Left colon (tissue), 2 donors: ENCODE measurements around the gene MDK. TPM values are rescaled to one million over a fixed set of nuclear protein-coding genes. Genes with fewer than 3 reads are reported as not detected.
"Not testable (repeated sequence)": the region's sequence is repeated elsewhere in the genome, so short reads cannot be mapped to it uniquely, and the experiment has no call there.

Experiments
- ATAC-seq: fragments of 200-7000 bp; cut with Tn5 transposase; one replicate; pipeline ENCODE4 v1.9.1; 2020; ENCODE audit warnings: mild to moderate bottlenecking, moderate library complexity
- DNase-seq, 2 donors: peaks; one replicate each; pipeline ENCODE4 v3.0.0-alpha.2; 2020
- intact Hi-C, 2 donors: fragments of 100-400 bp; cut with DNase I in 1 of 2; cut with micrococcal nuclease in 1 of 2; formaldehyde crosslinking; loops; one replicate each; pipeline versions ENCODE4 v1.11.2 to v1.14.0; 2022; cut with DNase I, micrococcal nuclease
- total RNA-seq, 2 donors: library from RNA; stranded (reverse); fragmentation: NEBNext Ultra II Directional; extraction: Animal tissue kit (Norgen Biotek cat#: 25700); gene quantifications; one replicate each; pipeline ENCODE4 v1.2.1, GENCODE V29; 2021
- donor health status: DM: no; HTN: no; CAD: no.
- donor health status: DM: yes; HTN: yes; CAD: no.

The MDK gene
- total RNA-seq, 2 donors from 2014 or later: 136 to 195 TPM

DNA sequence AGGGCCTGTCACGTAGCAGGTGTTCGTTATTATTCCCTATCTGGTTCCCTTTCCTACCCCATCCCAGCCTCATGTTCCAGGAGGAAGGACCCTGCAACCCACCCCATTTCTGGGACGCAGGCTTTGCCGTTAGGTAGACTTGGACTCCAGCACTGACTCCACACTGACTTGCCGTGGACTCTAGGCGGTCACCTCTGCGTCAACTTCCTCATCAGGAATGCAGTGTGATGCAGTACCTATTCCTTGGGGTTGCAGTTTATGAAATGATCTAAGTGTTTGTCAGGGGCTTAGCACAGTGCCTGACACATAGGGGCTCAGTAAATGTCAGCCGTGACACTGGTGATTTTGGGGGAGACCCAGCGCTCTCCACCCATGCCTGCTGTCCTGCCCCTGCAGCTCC, 17.4 kb upstream of the MDK start:
- ATAC-seq: no peak
- DNase-seq: no peak
- intact Hi-C loops: no loop called here

DNA sequence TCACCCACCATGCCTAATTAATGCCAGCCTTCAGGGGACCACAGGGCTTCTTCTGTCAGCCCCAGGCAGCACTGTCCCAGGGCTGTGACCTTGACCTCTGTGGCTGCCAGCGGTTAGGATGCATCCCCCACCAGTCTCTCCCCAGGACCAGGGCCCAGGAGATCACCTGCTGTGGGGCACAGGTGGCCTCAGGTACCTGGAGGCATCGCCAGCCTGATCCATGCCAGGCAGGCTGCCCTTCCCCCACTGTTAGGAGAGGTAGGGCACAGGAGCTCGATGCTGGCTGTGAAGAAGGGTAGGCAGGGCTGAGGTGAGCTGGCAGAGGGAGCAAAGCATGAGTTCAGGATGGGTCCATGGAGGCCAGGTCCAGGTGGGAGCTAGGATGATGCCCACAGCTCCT, 16.7 kb upstream of the MDK start:
- DNase-seq (no peak), ATAC-seq (no peak)
- intact Hi-C loops: no loop called here

DNA sequence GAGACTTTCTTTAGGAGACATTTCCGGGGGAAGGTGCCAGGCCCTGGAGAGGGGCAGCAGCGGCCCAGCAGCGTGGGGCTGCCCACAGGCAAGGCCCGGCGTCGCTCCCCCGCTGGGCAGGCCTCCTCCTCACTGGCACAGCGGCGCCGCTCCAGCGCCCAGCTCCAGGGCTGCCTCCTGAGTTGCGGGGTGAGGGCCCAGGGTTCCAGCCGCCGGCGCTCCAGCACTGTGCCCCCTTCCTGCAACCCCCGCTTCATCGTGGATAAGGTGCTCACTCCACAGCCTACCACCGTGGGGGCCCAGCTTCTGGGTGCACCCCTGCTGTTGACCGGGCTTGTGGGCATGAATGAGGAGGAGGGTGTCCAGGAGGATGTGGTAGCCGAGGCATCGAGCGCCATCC, 15.2 kb upstream of the MDK start:
- no peak for ATAC-seq
- DNase-seq: no peak
- intact Hi-C loops: no loop called here

DNA sequence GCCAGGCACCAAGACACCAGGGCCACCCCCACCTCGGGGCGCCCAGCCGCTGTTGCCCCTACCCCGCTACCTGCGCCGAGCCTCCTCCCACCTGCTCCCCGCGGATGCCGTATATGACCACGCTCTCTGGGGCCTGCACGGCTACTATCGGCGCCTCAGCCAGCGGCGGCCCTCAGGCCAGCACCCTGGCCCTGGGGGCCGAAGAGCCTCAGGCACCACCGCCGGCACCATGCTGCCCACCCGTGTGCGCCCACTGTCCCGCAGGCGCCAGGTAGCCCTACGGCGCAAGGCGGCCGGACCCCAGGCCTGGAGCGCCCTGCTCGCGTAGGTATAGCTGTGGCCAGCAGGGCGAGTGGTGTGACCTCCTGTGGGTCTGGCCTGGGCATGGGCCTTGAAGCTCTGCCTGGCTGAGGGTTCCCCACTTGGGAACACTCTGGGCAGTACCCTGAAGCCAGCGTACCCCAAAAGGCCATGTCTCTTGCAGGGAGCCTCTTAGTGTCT, 14.8 kb upstream of the MDK start:
- ATAC-seq (no peak), DNase-seq (no peak)
- intact Hi-C loops: no loop called here

DNA sequence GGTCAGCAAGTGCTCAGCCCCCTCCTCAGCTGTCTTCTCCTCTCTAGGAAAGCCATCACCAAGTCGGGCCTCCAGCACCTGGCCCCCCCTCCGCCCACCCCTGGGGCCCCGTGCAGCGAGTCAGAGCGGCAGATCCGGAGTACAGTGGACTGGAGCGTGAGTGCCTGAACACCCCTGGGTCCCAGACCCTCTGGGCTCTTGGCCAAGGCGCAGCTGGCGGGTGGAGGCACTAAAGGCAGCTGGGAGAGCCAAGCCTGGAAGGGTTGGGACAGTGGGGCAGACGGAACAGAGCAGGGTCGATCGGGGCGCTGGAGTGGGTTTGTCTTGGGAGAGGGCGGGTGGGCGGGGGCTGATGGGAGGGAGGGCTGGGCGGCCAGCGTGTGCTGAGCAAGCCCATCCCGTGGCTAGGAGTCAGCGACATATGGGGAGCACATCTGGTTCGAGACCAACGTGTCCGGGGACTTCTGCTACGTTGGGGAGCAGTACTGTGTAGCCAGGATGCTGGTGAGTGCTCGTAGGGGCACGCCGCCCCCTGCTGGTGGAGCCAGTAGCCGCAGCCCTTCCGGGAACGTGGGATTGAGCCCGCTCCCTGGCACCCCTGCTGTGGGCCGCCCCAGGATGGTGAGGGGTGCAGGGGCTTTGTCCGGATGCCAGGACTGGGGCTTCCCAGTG, 14.1 kb upstream of the MDK start:
- ATAC-seq (peak; percentile 65), DNase-seq (peak in 1 of 2 donors; percentile 80)
- intact Hi-C loops: no loop called here

DNA sequence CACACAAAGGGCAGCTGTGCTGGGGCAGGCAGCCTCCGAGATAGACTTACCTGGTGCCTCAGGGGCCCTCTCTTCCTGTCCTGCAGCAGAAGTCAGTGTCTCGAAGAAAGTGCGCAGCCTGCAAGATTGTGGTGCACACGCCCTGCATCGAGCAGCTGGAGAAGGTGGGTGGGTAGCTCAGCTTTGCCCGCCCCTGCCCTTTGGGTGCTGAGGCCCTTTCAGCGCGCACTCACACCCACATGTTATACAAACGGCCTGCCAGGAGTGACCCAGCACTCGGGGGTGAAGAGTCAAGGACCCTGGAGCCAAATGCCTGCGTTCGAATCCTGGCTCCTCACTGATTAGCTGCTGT, 13.6 kb upstream of the MDK start:
- no peak for DNase-seq
- intact Hi-C loops: no loop called here
- no peak for ATAC-seq

DNA sequence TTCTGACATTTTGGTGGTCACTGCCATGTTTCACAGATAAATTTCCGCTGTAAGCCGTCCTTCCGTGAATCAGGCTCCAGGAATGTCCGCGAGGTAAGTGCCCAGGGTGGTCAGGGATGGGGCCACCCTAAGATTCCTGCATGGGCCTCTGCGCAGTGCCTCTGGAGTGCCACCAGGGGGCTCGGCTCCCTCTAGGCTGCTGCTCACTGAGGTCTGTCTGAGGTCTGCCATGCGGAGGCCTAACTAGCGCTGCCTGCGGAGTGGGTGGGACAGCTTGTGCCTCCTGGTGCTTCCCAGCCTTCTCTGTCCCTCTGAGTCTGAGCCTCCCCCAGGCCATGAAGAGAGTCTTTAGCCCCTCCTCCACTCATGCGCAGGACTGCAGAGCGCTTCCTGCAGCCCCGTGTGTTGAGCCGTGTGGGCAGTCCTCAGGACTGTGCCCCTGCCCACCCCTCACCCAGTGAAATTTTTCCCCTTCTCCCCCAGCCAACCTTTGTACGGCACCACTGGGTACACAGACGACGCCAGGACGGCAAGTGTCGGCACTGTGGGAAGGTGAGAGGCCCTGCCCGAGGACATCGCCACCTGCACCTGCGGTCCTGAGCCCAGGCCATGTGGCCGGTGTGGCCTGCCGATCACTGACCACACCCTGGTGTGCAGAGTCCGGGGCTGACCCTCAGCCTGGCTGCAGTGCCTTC, 11.9 kb upstream of the MDK start:
- DNase-seq: peak in 1 of 2 donors; percentile 60
- intact Hi-C loops: no loop called here
- ATAC-seq: peak; percentile 75

DNA sequence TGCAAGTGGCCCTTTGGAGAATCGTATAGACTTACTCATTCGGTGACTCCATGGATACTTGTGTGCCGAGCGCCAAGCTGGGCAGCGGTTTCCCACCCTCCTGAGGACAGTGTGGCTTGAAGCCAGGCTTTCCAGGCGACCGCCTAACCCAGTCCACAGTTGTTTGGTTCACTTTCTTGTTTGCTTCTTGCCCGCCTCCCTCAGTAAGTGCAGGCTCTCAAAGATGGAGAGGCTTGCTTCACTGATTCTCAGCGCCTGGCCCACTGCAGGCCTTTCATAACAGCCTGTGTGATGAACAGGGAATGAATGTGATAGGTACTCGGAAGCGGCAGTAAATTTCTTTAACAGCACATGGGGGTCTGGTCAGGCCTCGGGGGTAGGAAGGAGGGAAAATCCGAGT, 11.2 kb upstream of the MDK start:
- no peak for DNase-seq
- ATAC-seq: no peak
- intact Hi-C loops: no loop called here

DNA sequence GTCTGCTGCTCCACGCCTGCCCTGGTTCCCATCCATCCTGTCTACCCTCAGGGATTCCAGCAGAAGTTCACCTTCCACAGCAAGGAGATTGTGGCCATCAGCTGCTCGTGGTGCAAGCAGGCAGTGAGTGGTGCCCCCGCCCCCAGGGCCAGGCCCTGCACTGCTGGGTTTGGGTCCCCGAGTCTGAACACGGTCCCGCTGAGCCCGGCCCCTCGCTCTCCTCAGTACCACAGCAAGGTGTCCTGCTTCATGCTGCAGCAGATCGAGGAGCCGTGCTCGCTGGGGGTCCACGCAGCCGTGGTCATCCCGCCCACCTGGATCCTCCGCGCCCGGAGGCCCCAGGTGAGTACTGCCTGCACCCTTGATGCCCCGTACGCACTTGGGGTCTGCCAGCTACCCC, 10.2 kb upstream of the MDK start:
- DNase-seq, ATAC-seq, intact Hi-C loops: not testable (repeated sequence)

DNA sequence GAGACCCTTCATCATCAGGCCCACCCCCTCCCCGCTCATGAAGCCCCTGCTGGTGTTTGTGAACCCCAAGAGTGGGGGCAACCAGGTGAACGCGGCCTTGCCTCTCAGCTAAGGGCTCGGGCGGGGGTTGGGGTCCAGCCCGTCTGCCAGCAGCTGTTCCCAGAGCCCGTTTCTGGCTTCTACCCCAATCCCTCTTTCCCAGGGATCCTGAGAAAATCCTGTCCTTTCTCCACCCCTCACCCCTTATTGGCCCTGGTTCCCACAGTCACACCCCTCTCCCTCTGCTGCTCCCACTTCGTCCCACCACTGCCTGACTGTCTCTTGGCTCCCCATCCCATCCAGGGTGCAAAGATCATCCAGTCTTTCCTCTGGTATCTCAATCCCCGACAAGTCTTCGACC, 9.4 kb upstream of the MDK start:
- DNase-seq: no peak
- no peak for ATAC-seq
- intact Hi-C loops: no loop called here

DNA sequence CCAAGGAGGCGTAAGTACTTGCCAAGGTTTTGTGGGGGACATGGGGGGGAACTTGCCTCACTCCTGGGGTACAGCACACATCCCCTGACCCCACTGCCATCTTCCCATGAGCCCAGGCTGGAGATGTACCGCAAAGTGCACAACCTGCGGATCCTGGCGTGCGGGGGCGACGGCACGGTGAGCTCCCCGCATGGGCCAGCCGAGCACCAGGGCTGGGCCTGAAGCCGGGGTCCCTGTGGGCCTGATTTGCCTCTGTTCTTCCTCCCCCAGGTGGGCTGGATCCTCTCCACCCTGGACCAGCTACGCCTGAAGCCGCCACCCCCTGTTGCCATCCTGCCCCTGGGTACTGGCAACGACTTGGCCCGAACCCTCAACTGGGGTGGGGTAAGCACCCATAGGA, 9.0 kb upstream of the MDK start:
- intact Hi-C loops, ATAC-seq, DNase-seq: not testable (repeated sequence)

DNA sequence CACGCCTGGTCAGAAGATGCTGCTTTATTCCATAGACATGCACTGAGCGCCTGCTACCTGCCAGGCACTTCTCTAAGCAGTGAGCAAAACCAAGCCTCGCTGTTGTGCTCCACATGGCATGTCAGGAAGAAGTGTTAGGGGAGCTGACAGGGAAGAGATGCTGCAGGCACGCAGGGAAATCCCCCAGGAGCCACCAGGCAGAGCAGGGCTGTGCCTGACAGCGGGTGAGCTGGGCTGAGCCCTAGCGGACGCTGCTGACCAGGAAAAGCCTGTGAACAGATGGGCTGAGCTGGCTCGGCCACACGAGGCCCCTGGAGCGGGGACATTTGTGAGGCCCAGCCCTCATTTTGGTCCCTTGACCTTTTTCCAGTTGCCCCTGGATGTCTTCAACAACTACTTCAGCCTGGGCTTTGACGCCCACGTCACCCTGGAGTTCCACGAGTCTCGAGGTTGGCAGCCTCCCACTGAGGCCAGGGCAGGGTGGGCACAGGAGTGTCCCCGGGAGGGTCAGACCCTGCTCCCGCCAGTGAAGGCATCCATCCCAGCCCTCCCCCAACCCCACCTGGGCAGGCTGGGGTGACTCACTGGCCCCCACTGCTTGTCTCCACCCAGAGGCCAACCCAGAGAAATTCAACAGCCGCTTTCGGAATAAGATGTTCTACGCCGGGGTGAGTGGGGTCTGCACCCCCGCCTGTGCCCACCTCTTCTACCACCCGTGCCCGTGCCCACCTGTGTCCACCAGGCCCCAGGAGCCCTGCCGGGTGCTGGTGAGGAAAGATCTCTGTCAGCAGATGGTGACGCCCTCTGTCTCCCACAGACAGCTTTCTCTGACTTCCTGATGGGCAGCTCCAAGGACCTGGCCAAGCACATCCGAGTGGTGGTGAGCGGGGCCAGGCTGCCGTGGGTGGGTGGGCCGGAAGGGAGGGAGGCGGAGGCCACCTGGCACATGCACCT, 7.4 kb upstream of the MDK start:
- ATAC-seq (no peak), DNase-seq (no peak)
- intact Hi-C loops: no loop called here

DNA sequence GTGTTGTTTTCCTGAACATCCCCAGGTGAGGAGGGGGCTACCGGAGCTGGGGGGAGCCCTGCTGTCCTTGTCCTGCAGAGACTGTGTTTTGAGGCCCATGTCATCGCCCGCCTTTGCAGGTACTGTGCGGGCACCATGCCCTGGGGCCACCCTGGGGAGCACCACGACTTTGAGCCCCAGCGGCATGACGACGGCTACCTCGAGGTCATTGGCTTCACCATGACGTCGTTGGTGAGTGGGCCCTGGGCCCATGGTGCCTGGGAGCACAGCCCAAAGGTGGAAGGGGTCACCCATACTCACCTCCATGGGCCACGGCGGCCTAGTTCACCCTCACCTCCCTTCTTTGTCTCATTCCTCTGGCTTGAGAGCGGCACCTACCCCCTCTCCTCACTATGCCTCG, 6.7 kb upstream of the MDK start:
- ATAC-seq: no peak

DNA sequence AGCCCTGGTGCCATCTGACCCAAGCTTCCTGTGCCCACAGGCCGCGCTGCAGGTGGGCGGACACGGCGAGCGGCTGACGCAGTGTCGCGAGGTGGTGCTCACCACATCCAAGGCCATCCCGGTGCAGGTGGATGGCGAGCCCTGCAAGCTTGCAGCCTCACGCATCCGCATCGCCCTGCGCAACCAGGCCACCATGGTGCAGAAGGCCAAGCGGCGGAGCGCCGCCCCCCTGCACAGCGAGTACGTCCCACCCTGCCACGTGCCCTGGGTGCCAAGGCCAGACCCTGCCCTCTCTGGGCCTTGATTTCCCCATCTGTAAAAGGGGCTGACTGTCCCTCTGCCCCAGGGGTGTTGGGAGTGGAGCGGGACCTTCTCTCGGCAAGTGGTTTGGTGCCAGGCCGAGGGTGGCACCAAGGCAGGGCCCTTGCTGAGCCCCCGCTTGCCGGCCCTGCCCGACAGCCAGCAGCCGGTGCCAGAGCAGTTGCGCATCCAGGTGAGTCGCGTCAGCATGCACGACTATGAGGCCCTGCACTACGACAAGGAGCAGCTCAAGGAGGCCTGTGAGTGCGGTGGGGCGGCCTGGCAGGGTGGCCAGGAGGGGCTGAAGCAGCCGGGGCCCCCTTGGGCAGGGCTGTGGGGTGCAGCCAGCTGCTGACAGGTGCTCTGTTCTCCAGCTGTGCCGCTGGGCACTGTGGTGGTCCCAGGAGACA, 5.9 kb upstream of the MDK start:
- no peak for ATAC-seq
- DNase-seq: no peak
- intact Hi-C loops: no loop called here

More for the DNA sequence above, 6.7 kb upstream of the MDK start:
- no peak for DNase-seq
- intact Hi-C loops: no loop called here

DNA sequence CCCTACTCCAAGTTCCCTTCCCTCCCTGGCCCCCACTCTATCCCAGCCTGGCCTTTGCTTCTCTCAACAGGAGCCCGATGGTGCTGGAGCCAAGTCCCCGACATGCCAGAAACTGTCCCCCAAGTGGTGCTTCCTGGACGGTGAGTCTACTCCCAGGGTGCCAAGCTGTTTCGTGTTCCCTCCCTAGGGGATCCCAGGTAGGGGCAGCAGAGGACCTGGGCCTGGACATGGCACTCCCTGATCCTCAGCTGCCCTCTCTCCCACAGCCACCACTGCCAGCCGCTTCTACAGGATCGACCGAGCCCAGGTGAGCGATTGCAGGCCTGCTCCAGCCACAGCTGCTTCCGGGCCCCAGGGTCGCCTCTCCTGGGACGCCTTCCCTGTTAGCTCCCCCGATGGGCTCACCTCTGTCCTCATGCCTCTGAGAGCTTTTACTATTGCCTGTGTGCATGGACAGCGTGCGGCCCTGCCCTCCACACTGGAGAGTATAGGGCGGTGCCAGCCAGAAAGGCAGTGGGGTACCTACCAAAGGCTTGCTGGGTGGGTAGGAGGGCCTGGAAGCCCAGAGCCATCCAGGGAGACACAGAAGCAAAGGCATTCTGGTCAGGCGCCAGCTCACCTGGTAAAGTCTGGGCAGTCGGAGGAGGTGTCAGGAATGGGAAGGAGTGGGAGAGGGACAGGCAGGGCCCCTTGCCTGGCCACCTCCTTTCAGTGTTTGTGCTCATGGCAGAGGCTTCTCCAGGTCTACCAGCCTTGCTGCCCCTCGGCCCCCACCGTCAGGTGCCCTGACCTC, 5.0 kb upstream of the MDK start:
- intact Hi-C loops: no loop called here
- ATAC-seq (no peak), DNase-seq (no peak)

DNA sequence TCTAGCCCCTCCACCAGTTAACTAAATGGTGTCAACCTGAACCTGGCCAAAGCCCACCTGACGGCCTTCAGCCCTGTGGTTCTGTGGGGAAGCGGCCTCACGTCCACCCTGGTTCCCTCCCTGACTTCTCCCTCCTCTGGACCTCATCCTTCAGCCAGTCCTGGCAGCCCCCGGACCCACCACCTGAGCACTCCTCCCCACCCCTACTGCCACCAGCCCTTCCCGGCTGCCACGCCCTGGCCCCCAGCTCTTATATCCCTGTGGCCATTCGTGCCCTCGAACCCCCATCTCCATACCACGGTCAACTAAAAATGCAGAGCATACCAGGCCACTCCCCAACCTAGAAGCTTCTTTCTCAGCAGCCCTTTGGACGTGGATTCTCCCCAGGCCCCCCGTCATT, 4.2 kb upstream of the MDK start:
- ATAC-seq (no peak), DNase-seq (no peak)
- intact Hi-C loops: no loop called here

DNA sequence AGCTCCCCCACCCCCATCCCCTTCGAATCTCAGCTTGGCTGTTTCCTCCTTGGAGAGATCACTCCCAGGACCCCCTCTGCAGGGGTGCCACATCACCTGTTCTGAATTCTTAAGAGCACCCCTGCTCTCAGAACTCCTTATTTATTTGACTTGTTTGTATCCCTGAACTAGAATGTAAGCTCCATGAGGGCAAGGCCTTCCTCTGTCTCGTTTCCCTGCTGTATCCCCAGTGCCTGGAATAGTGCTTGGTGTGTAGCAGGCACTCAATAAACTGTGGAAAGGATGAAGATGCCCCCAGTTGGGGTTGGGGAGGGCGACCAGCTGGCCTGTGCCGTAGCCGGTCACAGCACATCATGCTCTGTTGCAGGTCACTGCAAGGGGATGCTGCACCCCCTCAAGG, 3.6 kb upstream of the MDK start:
- no peak for ATAC-seq
- no peak for DNase-seq
- intact Hi-C loops: no loop called here

DNA sequence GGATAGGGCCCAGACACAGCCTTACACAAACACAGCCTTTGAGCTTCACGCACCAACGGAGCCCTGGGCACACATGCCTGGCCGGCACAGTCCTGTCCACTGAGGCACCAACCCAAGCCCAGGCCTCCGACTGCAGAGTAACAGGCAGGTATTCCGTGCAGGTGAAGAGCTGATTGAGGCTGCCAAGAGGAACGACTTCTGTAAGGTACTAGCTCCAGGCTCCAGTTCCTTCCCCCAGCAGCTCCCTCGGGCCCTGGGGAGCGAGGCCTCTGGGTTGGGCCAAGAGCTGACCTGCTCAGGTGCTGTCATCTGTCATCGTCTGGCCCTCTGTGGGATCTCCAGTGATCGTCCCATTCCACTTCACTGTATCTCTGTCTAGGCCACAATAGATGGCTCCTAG, 3.2 kb upstream of the MDK start:
- DNase-seq: peak in 1 of 2 donors; percentile 12
- ATAC-seq: no peak
- intact Hi-C loops: no loop called here
